Astrocyte of the spinal cord (primary cell): ENCODE measurements around the gene IFNAR1.

Experiments used
- DNase-seq: peaks from one replicate; pipeline ENCODE4 v3.0.0; 2011; ENCODE audit warnings: low read depth, low spot score
- H3K4me3 ChIP-seq: 2 replicates; pipeline ENCODE4 v1.5.1; 2011; ENCODE audit warnings: low read depth, mild to moderate bottlenecking, low read length, moderate library complexity
- CTCF ChIP-seq: IDR thresholded peaks from 2 replicates; pipeline ENCODE4 v1.5.1; 2012; ENCODE audit warnings: low read depth, mild to moderate bottlenecking, low read length, inconsistent platforms
- in situ Hi-C: cut with HindIII; loops from 2 replicates; pipeline ENCODE4 v1.10.0; 2017; ENCODE audit warnings: low sequenced_read_pairs

IFNAR1 gene

GRCh38 chr21:33286600-33287456 is 37.9 kb upstream of the IFNAR1 start:
- peak; percentile 82 for DNase-seq
- no peak overlapping the region for H3K4me3 ChIP-seq
- in situ Hi-C loops, result no loop called here
- TF ChIP-seq CTCF, result no peak

GRCh38 chr21:33289199-33289819 is 35.5 kb upstream of the IFNAR1 start:
- in situ Hi-C loops, result no loop called here
- TF ChIP-seq CTCF, result no peak
- DNase-seq, result peak; percentile 49
- H3K4me3 ChIP-seq, result no peak overlapping the region

- no peak for TF ChIP-seq CTCF
- H3K4me3 ChIP-seq, result no peak overlapping the region
- DNase-seq, result no peak
- in situ Hi-C loops, result no loop called here
These were observed 34.3 kb upstream of the IFNAR1 start for GRCh38 chr21:33290441-33290840.

- in situ Hi-C loops, result no loop called here
- no peak for DNase-seq
- no peak for TF ChIP-seq CTCF
- H3K4me3 ChIP-seq, result no peak overlapping the region
These were observed 33.1 kb upstream of the IFNAR1 start for GRCh38 chr21:33291686-33292085.

- in situ Hi-C loops, result no loop called here
- TF ChIP-seq CTCF, result no peak
- H3K4me3 ChIP-seq, result no peak overlapping the region
- no peak for DNase-seq
These were observed 32.0 kb upstream of the IFNAR1 start for GRCh38 chr21:33292724-33293123.

GRCh38 chr21:33293136-33293535 is 31.6 kb upstream of the IFNAR1 start:
- no peak overlapping the region for H3K4me3 ChIP-seq
- in situ Hi-C loops, result no loop called here
- no peak for TF ChIP-seq CTCF

More at GRCh38 chr21:33293136-33293535, 31.6 kb upstream of the IFNAR1 start:
- DNase-seq, result no peak
